ENCODE data around the gene PTTG1.

DNA sequence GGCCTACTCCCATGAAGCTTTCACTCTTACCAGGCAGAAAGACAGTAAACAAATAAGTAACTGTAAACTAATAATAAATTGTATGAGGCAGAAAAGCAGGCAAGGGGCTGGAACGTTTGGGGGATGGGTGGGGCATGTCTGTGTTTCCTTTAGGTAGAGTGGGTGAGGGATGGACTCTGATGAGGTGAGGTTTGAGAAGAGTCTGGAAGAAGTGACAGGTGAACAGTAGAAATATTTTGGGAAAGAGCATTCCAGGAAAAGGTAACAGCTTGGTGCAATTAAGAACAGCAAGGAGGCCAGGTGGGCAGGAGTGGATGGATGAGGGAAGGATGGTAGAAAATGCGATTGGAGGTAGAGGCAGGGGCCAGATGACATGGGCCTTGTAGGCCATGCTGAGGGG is 56.5 kb downstream of the PTTG1 start:
- no peak for TF ChIP-seq REST (IDR thresholded peaks at IDR 0.05; ENCODE audit: low read depth)
- TF ChIP-seq, protein P1, sequence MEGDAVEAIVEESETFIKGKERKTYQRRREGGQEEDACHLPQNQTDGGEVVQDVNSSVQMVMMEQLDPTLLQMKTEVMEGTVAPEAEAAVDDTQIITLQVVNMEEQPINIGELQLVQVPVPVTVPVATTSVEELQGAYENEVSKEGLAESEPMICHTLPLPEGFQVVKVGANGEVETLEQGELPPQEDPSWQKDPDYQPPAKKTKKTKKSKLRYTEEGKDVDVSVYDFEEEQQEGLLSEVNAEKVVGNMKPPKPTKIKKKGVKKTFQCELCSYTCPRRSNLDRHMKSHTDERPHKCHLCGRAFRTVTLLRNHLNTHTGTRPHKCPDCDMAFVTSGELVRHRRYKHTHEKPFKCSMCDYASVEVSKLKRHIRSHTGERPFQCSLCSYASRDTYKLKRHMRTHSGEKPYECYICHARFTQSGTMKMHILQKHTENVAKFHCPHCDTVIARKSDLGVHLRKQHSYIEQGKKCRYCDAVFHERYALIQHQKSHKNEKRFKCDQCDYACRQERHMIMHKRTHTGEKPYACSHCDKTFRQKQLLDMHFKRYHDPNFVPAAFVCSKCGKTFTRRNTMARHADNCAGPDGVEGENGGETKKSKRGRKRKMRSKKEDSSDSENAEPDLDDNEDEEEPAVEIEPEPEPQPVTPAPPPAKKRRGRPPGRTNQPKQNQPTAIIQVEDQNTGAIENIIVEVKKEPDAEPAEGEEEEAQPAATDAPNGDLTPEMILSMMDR (IDR thresholded peaks at IDR 0.05 in 2 of 3, conservative IDR thresholded peaks at IDR 0.05 in 1 of 3; ENCODE audit: borderline replicate concordance in 1 of 3, insufficient read depth in 1 of 3, low read depth in 2 of 3, low read length in 2 of 3) = no peak
- TF ChIP-seq, protein P2, sequence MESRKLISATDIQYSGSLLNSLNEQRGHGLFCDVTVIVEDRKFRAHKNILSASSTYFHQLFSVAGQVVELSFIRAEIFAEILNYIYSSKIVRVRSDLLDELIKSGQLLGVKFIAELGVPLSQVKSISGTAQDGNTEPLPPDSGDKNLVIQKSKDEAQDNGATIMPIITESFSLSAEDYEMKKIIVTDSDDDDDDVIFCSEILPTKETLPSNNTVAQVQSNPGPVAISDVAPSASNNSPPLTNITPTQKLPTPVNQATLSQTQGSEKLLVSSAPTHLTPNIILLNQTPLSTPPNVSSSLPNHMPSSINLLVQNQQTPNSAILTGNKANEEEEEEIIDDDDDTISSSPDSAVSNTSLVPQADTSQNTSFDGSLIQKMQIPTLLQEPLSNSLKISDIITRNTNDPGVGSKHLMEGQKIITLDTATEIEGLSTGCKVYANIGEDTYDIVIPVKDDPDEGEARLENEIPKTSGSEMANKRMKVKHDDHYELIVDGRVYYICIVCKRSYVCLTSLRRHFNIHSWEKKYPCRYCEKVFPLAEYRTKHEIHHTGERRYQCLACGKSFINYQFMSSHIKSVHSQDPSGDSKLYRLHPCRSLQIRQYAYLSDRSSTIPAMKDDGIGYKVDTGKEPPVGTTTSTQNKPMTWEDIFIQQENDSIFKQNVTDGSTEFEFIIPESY (IDR thresholded peaks at IDR 0.05; ENCODE audit: extremely low read depth, insufficient replicate concordance, low read length) = no peak
- no peak for TF ChIP-seq EZH2phosphoT487 (IDR thresholded peaks at IDR 0.05; ENCODE audit: borderline replicate concordance)
- TF ChIP-seq POLR2AphosphoS5 (IDR thresholded peaks at IDR 0.05; ENCODE audit: low read depth, low read length) = no peak
- no peak for TF ChIP-seq SIN3A (IDR thresholded peaks at IDR 0.05; ENCODE audit: low read depth)
- TF ChIP-seq, protein P3, sequence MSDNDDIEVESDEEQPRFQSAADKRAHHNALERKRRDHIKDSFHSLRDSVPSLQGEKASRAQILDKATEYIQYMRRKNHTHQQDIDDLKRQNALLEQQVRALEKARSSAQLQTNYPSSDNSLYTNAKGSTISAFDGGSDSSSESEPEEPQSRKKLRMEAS (IDR thresholded peaks at IDR 0.05) = no peak
- TF ChIP-seq JUND (IDR thresholded peaks at IDR 0.05) = no peak
- TF ChIP-seq POLR2A (IDR thresholded peaks at IDR 0.05; ENCODE audit: borderline replicate concordance, extremely low read depth, insufficient read depth, insufficient read length) = no peak
